IPS-15b (cell line): ENCODE results near the gene KCNMB2.

ENCODE experiments used
- H3K27me3 ChIP-seq: one replicate; pipeline ENCODE4 v1.6.1; 2013; ENCODE audit warnings: low read length; ENCODE audit not compliant: control insufficient read depth, insufficient read depth
- H3K36me3 ChIP-seq: one replicate; pipeline ENCODE4 v1.6.1; 2013; ENCODE audit warnings: low read length; ENCODE audit not compliant: control insufficient read depth, insufficient read depth
- H3K4me1 ChIP-seq: one replicate; pipeline ENCODE4 v1.6.1; 2013; ENCODE audit warnings: mild to moderate bottlenecking, low read length; ENCODE audit not compliant: control insufficient read depth, insufficient read depth
- H3K4me3 ChIP-seq: one replicate; pipeline ENCODE4 v1.5.1; 2013; ENCODE audit warnings: low read depth, low read length
- H3K9ac ChIP-seq: one replicate; pipeline ENCODE4 v1.6.1; 2013; ENCODE audit warnings: low read depth, mild to moderate bottlenecking, low read length
- H3K9me3 ChIP-seq: one replicate; pipeline ENCODE4 v1.6.1; 2013; ENCODE audit warnings: mild to moderate bottlenecking, low read length; ENCODE audit not compliant: control insufficient read depth, insufficient read depth

Gene KCNMB2

GRCh38 chr3:178669022-178669601 lies 132.9 kb downstream of the KCNMB2 start:
- H3K27me3 ChIP-seq = no peaks in the 10 kb centered on the region
- no peaks in the 10 kb centered on the region for H3K36me3 ChIP-seq
- no peak overlapping the region for H3K4me3 ChIP-seq
- no peaks in the 10 kb centered on the region for H3K9me3 ChIP-seq
- H3K4me1 ChIP-seq = no peaks in the 10 kb centered on the region
- H3K9ac ChIP-seq = no peak overlapping the region

GRCh38 chr3:178669758-178670157 lies 133.5 kb downstream of the KCNMB2 start:
- Histone ChIP-seq H3K4me3 (no peak overlapping the region), H3K27me3 (no peaks in the 10 kb centered on the region), H3K9ac (no peak overlapping the region), H3K9me3 (no peaks in the 10 kb centered on the region), H3K4me1 (no peaks in the 10 kb centered on the region), H3K36me3 (no peaks in the 10 kb centered on the region)

- H3K36me3 ChIP-seq = no peaks in the 10 kb centered on the region
- no peaks in the 10 kb centered on the region for H3K9me3 ChIP-seq
- no peak overlapping the region for H3K9ac ChIP-seq
- H3K4me3 ChIP-seq = no peak overlapping the region
- no peaks in the 10 kb centered on the region for H3K4me1 ChIP-seq
- H3K27me3 ChIP-seq = no peaks in the 10 kb centered on the region
These were observed 135.1 kb downstream of the KCNMB2 start for GRCh38 chr3:178671377-178671776.

GRCh38 chr3:178671791-178672190 lies 135.6 kb downstream of the KCNMB2 start:
- H3K4me3 ChIP-seq = no peak overlapping the region
- no peak overlapping the region for H3K9ac ChIP-seq
- H3K27me3 ChIP-seq = no peaks in the 10 kb centered on the region
- H3K9me3 ChIP-seq = no peaks in the 10 kb centered on the region
- no peaks in the 10 kb centered on the region for H3K36me3 ChIP-seq
- H3K4me1 ChIP-seq = no peaks in the 10 kb centered on the region

- no peaks in the 10 kb centered on the region for H3K4me1 ChIP-seq
- no peaks in the 10 kb centered on the region for H3K9me3 ChIP-seq
- no peaks in the 10 kb centered on the region for H3K27me3 ChIP-seq
- H3K4me3 ChIP-seq = no peak overlapping the region
- H3K9ac ChIP-seq = no peak overlapping the region
- H3K36me3 ChIP-seq = no peaks in the 10 kb centered on the region
These were observed 136.0 kb downstream of the KCNMB2 start for GRCh38 chr3:178672275-178672674.

- Histone ChIP-seq H3K4me1 (no peaks in the 10 kb centered on the region), H3K36me3 (no peaks in the 10 kb centered on the region), H3K27me3 (no peaks in the 10 kb centered on the region), H3K9me3 (no peaks in the 10 kb centered on the region), H3K4me3 (no peak overlapping the region), H3K9ac (no peak overlapping the region)
These were observed 137.3 kb downstream of the KCNMB2 start for GRCh38 chr3:178673529-178673928.

- H3K4me1 ChIP-seq = no peaks in the 10 kb centered on the region
These were observed 139.8 kb downstream of the KCNMB2 start for GRCh38 chr3:178676077-178676476.

GRCh38 chr3:178676942-178677790 lies 140.9 kb downstream of the KCNMB2 start:
- no peak overlapping the region for H3K9ac ChIP-seq
- H3K4me3 ChIP-seq = no peak overlapping the region
- no peaks in the 10 kb centered on the region for H3K36me3 ChIP-seq
- H3K27me3 ChIP-seq = no peaks in the 10 kb centered on the region
- H3K4me1 ChIP-seq = no peaks in the 10 kb centered on the region
- H3K9me3 ChIP-seq = no peaks in the 10 kb centered on the region

More at GRCh38 chr3:178676077-178676476, 139.8 kb downstream of the KCNMB2 start:
- no peak overlapping the region for H3K4me3 ChIP-seq
- no peaks in the 10 kb centered on the region for H3K9me3 ChIP-seq
- no peak overlapping the region for H3K9ac ChIP-seq
- no peaks in the 10 kb centered on the region for H3K36me3 ChIP-seq
- H3K27me3 ChIP-seq = no peaks in the 10 kb centered on the region

GRCh38 chr3:178677961-178678360 lies 141.7 kb downstream of the KCNMB2 start:
- no peaks in the 10 kb centered on the region for H3K36me3 ChIP-seq
- H3K9ac ChIP-seq = no peak overlapping the region
- H3K4me3 ChIP-seq = no peak overlapping the region
- H3K9me3 ChIP-seq = no peaks in the 10 kb centered on the region
- no peaks in the 10 kb centered on the region for H3K4me1 ChIP-seq
- no peaks in the 10 kb centered on the region for H3K27me3 ChIP-seq

- Histone ChIP-seq H3K9ac (no peak overlapping the region), H3K4me3 (no peak overlapping the region), H3K4me1 (no peaks in the 10 kb centered on the region), H3K27me3 (no peaks in the 10 kb centered on the region), H3K36me3 (no peaks in the 10 kb centered on the region), H3K9me3 (no peaks in the 10 kb centered on the region)
These were observed 143.8 kb downstream of the KCNMB2 start for GRCh38 chr3:178680037-178680436.

- H3K4me1 ChIP-seq = no peaks in the 10 kb centered on the region
These were observed 144.3 kb downstream of the KCNMB2 start for GRCh38 chr3:178680489-178680888.

More at GRCh38 chr3:178680489-178680888, 144.3 kb downstream of the KCNMB2 start:
- Histone ChIP-seq H3K9me3 (no peaks in the 10 kb centered on the region), H3K4me3 (no peak overlapping the region), H3K9ac (no peak overlapping the region), H3K36me3 (no peaks in the 10 kb centered on the region), H3K27me3 (no peaks in the 10 kb centered on the region)
